ENCODE results near the gene PRKAG2.

The PRKAG2 gene

DNA sequence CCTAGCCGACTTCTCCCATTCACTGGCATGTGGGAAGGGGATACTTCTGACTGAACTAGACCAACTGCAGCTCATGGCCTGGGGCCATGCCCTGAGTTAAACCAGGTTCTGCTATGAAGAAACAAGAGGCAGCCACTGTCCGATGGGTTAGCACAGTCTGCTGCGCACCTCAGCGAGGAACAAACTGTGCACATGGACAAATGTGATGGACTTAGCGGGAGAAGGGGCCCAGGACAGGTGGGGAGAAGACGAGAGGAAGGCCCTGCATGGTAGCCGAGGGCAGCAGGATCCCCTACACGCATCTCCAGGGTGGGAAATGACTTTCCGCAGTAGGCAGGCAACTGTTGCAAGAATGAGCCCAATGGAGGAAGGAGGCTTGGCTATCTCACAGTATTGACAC, 115.0 kb downstream of the PRKAG2 start:
- H3K4me1 ChIP-seq (ENCODE audit: control insufficient read depth, insufficient read depth, low read length), result peaks cover 25% of the 10 kb centered on the region
- no peaks in the 10 kb centered on the region for H3K9me3 ChIP-seq (ENCODE audit: control insufficient read depth in 2 of 2, low read length in 2 of 2)
- no peak overlapping the region for H3K27ac ChIP-seq (ENCODE audit: low read length)
- H3K27me3 ChIP-seq (ENCODE audit: control insufficient read depth in 1 of 2, insufficient read depth in 2 of 2, low read length in 2 of 2), result no peaks in the 10 kb centered on the region
- peaks cover 0 to 4% of the 10 kb centered on the region in 2 donors for H3K36me3 ChIP-seq (ENCODE audit: control insufficient read depth in 2 of 2, insufficient read depth in 2 of 2, low read length in 2 of 2)
- H3K9ac ChIP-seq (ENCODE audit: low read length in 2 of 2), result no peak overlapping the region
- H3K4me3 ChIP-seq (ENCODE audit: low read length in 2 of 2), result no peak overlapping the region

DNA sequence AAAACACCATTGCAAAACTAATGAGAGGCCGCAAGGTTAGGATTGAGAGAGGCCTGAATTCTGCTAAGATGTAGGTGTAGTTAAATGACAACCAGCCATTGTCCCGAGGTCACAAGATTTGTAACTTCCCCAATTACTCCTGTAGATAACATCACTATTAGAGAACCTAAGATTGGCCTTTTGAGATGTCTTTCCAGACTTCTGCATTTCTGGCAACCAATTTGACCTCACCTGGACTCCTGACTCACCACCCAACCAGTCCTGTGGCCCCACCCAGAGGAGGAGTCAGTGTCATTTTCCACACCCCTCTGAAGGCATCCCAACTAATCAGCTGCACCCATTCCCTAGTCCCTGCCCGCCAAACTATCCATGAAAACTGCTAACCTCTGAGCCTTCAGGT, 115.7 kb downstream of the PRKAG2 start:
- Histone ChIP-seq H3K27ac (ENCODE audit: low read length) (no peak overlapping the region), H3K27me3 (ENCODE audit: control insufficient read depth in 1 of 2, insufficient read depth in 2 of 2, low read length in 2 of 2) (no peaks in the 10 kb centered on the region), H3K9ac (ENCODE audit: low read length in 2 of 2) (no peak overlapping the region), H3K4me1 (ENCODE audit: control insufficient read depth, insufficient read depth, low read length) (peaks cover 31% of the 10 kb centered on the region), H3K36me3 (ENCODE audit: control insufficient read depth in 2 of 2, insufficient read depth in 2 of 2, low read length in 2 of 2) (peaks cover 0 to 2% of the 10 kb centered on the region in 2 donors), H3K9me3 (ENCODE audit: control insufficient read depth in 2 of 2, low read length in 2 of 2) (no peaks in the 10 kb centered on the region), H3K4me3 (ENCODE audit: low read length in 2 of 2) (no peak overlapping the region)

- H3K36me3 ChIP-seq (ENCODE audit: control insufficient read depth in 2 of 2, insufficient read depth in 2 of 2, low read length in 2 of 2), result peaks cover 0 to 2% of the 10 kb centered on the region in 2 donors
- H3K4me1 ChIP-seq (ENCODE audit: control insufficient read depth, insufficient read depth, low read length), result peaks cover 47% of the 10 kb centered on the region
- no peak overlapping the region for H3K9ac ChIP-seq (ENCODE audit: low read length in 2 of 2)
Observed at GRCh38 chr7:151759591-151760042, 117.3 kb downstream of the PRKAG2 start.

GRCh38 chr7:151758622-151759540, 118.0 kb downstream of the PRKAG2 start:
- Histone ChIP-seq H3K4me3 (ENCODE audit: low read length in 2 of 2) (no peak overlapping the region), H3K9me3 (ENCODE audit: control insufficient read depth in 2 of 2, low read length in 2 of 2) (no peaks in the 10 kb centered on the region), H3K4me1 (ENCODE audit: control insufficient read depth, insufficient read depth, low read length) (peaks cover 54% of the 10 kb centered on the region), H3K27me3 (ENCODE audit: control insufficient read depth in 1 of 2, insufficient read depth in 2 of 2, low read length in 2 of 2) (no peaks in the 10 kb centered on the region), H3K36me3 (ENCODE audit: control insufficient read depth in 2 of 2, insufficient read depth in 2 of 2, low read length in 2 of 2) (peaks cover 0 to 2% of the 10 kb centered on the region in 2 donors), H3K27ac (ENCODE audit: low read length) (no peak overlapping the region), H3K9ac (ENCODE audit: low read length in 2 of 2) (no peak overlapping the region)

More at GRCh38 chr7:151759591-151760042, 117.3 kb downstream of the PRKAG2 start:
- no peak overlapping the region for H3K4me3 ChIP-seq (ENCODE audit: low read length in 2 of 2)
- no peaks in the 10 kb centered on the region for H3K9me3 ChIP-seq (ENCODE audit: control insufficient read depth in 2 of 2, low read length in 2 of 2)
- no peaks in the 10 kb centered on the region for H3K27me3 ChIP-seq (ENCODE audit: control insufficient read depth in 1 of 2, insufficient read depth in 2 of 2, low read length in 2 of 2)
- no peak overlapping the region for H3K27ac ChIP-seq (ENCODE audit: low read length)

DNA sequence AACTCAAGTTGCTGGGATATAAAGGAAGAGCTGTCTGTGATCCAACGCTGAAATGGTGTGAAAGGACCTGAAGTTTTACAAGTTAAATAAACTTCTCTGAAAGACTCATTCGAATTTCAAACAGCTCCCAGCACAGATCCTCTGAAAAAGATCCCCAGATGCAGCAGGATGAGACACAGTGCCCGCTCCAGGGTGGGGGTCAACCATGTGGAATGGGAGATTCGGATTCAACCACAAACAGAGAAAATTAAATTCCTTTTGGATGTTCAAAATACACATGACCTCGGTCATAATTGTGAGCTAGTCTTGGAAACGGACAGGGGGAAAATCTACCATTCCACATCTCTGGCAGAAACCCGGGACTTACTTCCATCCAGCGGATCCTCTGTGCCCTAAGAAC, 119.6 kb downstream of the PRKAG2 start:
- Histone ChIP-seq H3K9ac (ENCODE audit: low read length in 2 of 2) (no peak overlapping the region), H3K4me3 (ENCODE audit: low read length in 2 of 2) (peak overlapping the region in 1 of 2 donors; percentile 8), H3K27me3 (ENCODE audit: control insufficient read depth in 1 of 2, insufficient read depth in 2 of 2, low read length in 2 of 2) (no peaks in the 10 kb centered on the region), H3K27ac (ENCODE audit: low read length) (peak overlapping the region; percentile 49), H3K9me3 (ENCODE audit: control insufficient read depth in 2 of 2, low read length in 2 of 2) (no peaks in the 10 kb centered on the region), H3K36me3 (ENCODE audit: control insufficient read depth in 2 of 2, insufficient read depth in 2 of 2, low read length in 2 of 2) (no peaks in the 10 kb centered on the region), H3K4me1 (ENCODE audit: control insufficient read depth, insufficient read depth, low read length) (peaks cover 58% of the 10 kb centered on the region)

DNA sequence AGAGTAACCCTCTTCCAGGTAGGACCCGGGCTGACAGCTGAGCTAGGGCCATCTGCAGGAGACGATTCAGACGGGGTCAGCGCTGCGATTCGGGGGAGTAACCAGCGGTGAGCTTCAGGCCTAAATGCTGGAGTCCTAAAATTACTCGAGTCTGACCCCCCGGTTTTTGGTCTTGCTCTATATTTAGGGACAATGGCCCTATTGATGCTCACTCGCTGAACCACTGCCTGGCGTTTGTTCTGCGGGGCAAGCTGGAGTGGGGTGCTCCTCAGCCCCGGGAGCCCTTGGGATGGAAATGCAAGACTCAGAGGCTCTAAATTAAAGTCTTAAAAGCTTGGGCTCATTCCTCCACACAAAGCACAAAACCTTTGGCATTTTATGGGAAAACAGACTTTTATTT, 120.0 kb downstream of the PRKAG2 start:
- Histone ChIP-seq H3K27me3 (ENCODE audit: control insufficient read depth in 1 of 2, insufficient read depth in 2 of 2, low read length in 2 of 2) (no peaks in the 10 kb centered on the region), H3K4me3 (ENCODE audit: low read length in 2 of 2) (no peak overlapping the region), H3K27ac (ENCODE audit: low read length) (peak overlapping the region; percentile 49), H3K36me3 (ENCODE audit: control insufficient read depth in 2 of 2, insufficient read depth in 2 of 2, low read length in 2 of 2) (no peaks in the 10 kb centered on the region), H3K4me1 (ENCODE audit: control insufficient read depth, insufficient read depth, low read length) (peaks cover 58% of the 10 kb centered on the region), H3K9ac (ENCODE audit: low read length in 2 of 2) (peak overlapping the region in 1 of 2 donors; percentile 20), H3K9me3 (ENCODE audit: control insufficient read depth in 2 of 2, low read length in 2 of 2) (no peaks in the 10 kb centered on the region)

DNA sequence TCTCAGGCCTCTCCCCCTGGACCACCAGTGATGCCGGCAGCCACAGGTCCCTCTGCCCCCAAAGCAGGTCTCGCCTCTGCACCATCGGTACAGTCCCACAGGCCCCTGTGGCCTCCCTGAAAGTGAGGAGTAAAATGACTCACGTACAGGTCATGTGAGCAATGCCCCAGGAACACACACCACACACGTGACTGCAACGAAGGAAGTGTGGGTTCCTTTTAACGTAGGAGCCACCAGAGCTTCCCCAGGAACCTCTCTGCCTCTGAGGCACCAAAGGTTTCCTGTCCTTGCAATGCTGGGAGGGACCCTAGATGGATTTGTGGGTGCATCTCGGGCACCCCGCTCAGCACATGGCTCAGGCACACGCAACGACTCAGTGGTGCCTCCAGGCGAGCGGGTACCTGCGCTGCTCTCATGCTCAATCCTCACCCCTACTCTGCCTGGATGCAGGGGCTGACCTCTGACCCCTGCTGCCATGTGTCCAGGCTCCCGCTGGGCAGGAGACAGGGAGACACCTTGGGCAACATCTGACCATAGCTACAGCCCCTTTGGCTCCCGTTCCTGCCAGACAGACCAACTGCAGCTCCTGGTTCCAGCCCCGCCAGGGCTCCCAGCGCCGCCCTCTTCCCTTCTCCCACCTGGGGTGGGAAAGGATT, 120.7 kb downstream of the PRKAG2 start:
- Histone ChIP-seq H3K27ac (ENCODE audit: low read length) (peak overlapping the region; percentile 70), H3K36me3 (ENCODE audit: control insufficient read depth in 2 of 2, insufficient read depth in 2 of 2, low read length in 2 of 2) (no peaks in the 10 kb centered on the region), H3K27me3 (ENCODE audit: control insufficient read depth in 1 of 2, insufficient read depth in 2 of 2, low read length in 2 of 2) (no peaks in the 10 kb centered on the region)

GRCh38 chr7:151755131-151755801, 121.6 kb downstream of the PRKAG2 start:
- Histone ChIP-seq H3K4me1 (ENCODE audit: control insufficient read depth, insufficient read depth, low read length) (peaks cover 58% of the 10 kb centered on the region), H3K27me3 (ENCODE audit: control insufficient read depth in 1 of 2, insufficient read depth in 2 of 2, low read length in 2 of 2) (no peaks in the 10 kb centered on the region), H3K9ac (ENCODE audit: low read length in 2 of 2) (no peak overlapping the region), H3K36me3 (ENCODE audit: control insufficient read depth in 2 of 2, insufficient read depth in 2 of 2, low read length in 2 of 2) (no peaks in the 10 kb centered on the region), H3K4me3 (ENCODE audit: low read length in 2 of 2) (peak overlapping the region in 1 of 2 donors; percentile 8), H3K9me3 (ENCODE audit: control insufficient read depth in 2 of 2, low read length in 2 of 2) (no peaks in the 10 kb centered on the region), H3K27ac (ENCODE audit: low read length) (peak overlapping the region; percentile 70)

More for the DNA sequence above, 120.7 kb downstream of the PRKAG2 start:
- no peaks in the 10 kb centered on the region for H3K9me3 ChIP-seq (ENCODE audit: control insufficient read depth in 2 of 2, low read length in 2 of 2)
- H3K4me1 ChIP-seq (ENCODE audit: control insufficient read depth, insufficient read depth, low read length), result peaks cover 58% of the 10 kb centered on the region
- no peak overlapping the region for H3K4me3 ChIP-seq (ENCODE audit: low read length in 2 of 2)
- H3K9ac ChIP-seq (ENCODE audit: low read length in 2 of 2), result peak overlapping the region in 1 of 2 donors; percentile 20

DNA sequence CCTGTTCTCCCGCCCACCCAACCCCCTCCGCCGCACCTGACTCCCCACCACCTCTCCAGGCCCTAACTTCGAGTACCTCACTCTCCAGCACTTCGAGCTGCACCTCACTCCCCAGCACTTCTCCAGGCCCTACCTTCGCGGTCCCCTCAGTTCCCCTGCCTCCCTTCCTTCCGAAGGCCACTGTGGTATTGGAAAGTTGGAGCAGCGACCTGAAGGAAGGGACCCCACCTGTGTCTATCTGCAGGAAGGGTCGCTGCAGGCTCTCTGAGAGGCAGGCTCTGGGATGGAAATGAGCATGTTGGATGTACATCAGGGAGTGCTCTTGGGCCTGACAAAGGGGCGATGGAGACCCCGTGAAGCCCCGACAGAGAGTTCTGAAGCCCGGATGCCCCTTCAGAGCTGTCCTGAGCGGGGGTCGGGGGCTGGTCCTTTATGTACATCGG, 122.2 kb downstream of the PRKAG2 start:
- Histone ChIP-seq H3K9me3 (ENCODE audit: control insufficient read depth in 2 of 2, low read length in 2 of 2) (no peaks in the 10 kb centered on the region), H3K36me3 (ENCODE audit: control insufficient read depth in 2 of 2, insufficient read depth in 2 of 2, low read length in 2 of 2) (no peaks in the 10 kb centered on the region), H3K9ac (ENCODE audit: low read length in 2 of 2) (no peak overlapping the region), H3K4me1 (ENCODE audit: control insufficient read depth, insufficient read depth, low read length) (peaks cover 58% of the 10 kb centered on the region), H3K27ac (ENCODE audit: low read length) (peak overlapping the region; percentile 70), H3K4me3 (ENCODE audit: low read length in 2 of 2) (peak overlapping the region in 1 of 2 donors; percentile 8), H3K27me3 (ENCODE audit: control insufficient read depth in 1 of 2, insufficient read depth in 2 of 2, low read length in 2 of 2) (no peaks in the 10 kb centered on the region)

DNA sequence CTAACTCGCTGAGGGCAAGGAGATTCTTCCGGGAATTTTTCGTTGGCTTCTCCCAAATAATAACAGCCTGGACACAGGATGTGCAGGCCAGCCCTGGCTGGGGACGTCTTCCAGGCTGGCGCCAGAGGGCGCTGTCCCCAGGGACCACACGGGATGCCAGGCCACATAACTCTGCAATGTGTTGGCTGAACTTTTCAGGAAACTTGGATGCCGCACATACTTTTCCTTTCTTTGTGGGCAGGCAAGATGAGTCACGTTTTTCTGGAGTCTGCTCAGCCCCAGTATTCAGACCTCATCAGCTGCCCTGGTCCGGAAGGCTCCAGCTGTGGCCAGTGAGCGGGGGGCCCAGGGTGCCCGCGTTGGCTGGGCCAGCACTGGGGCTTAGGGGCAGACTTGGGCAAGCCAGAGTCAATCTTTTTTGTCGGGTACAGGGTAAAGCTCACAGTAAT, 122.7 kb downstream of the PRKAG2 start:
- Histone ChIP-seq H3K4me3 (ENCODE audit: low read length in 2 of 2) (peak overlapping the region in 1 of 2 donors; percentile 29), H3K36me3 (ENCODE audit: control insufficient read depth in 2 of 2, insufficient read depth in 2 of 2, low read length in 2 of 2) (no peaks in the 10 kb centered on the region), H3K27ac (ENCODE audit: low read length) (peak overlapping the region; percentile 62), H3K9me3 (ENCODE audit: control insufficient read depth in 2 of 2, low read length in 2 of 2) (no peaks in the 10 kb centered on the region), H3K4me1 (ENCODE audit: control insufficient read depth, insufficient read depth, low read length) (peaks cover 53% of the 10 kb centered on the region), H3K9ac (ENCODE audit: low read length in 2 of 2) (peak overlapping the region in 1 of 2 donors; percentile 12), H3K27me3 (ENCODE audit: control insufficient read depth in 1 of 2, insufficient read depth in 2 of 2, low read length in 2 of 2) (no peaks in the 10 kb centered on the region)

All from stomach smooth muscle (tissue), 2 donors.